ENCODE measurements around the gene PIK3C3.

- TF ChIP-seq ARNTL (CRISPR knock-in tag; IDR thresholded peaks at IDR 0.05; ENCODE audit: borderline replicate concordance, low read depth) (no peak), SNAI2 (CRISPR knock-in tag; IDR thresholded peaks at IDR 0.05) (no peak), ISL1 (CRISPR knock-in tag; IDR thresholded peaks at IDR 0.05) (no peak), TOX (CRISPR knock-in tag; IDR thresholded peaks at IDR 0.05; ENCODE audit: borderline replicate concordance) (no peak), ZFP30 (CRISPR knock-in tag; IDR thresholded peaks at IDR 0.05) (no peak), ZFP3 (CRISPR knock-in tag; IDR thresholded peaks at IDR 0.05) (no peak), ESRRG (CRISPR knock-in tag; IDR thresholded peaks at IDR 0.05) (no peak), ZNF8 (CRISPR knock-in tag; IDR thresholded peaks at IDR 0.05) (no peak), GLIS3 (CRISPR knock-in tag; IDR thresholded peaks at IDR 0.05) (no peak), PPARA (CRISPR knock-in tag; IDR thresholded peaks at IDR 0.05; ENCODE audit: borderline replicate concordance) (no peak)
- TF ChIP-seq, protein P1, sequence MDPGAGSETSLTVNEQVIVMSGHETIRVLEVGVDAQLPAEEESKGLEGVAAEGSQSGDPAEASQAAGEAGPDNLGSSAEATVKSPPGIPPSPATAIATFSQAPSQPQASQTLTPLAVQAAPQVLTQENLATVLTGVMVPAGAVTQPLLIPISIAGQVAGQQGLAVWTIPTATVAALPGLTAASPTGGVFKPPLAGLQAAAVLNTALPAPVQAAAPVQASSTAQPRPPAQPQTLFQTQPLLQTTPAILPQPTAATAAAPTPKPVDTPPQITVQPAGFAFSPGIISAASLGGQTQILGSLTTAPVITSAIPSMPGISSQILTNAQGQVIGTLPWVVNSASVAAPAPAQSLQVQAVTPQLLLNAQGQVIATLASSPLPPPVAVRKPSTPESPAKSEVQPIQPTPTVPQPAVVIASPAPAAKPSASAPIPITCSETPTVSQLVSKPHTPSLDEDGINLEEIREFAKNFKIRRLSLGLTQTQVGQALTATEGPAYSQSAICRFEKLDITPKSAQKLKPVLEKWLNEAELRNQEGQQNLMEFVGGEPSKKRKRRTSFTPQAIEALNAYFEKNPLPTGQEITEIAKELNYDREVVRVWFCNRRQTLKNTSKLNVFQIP (CRISPR knock-in tag; IDR thresholded peaks at IDR 0.05; ENCODE audit: borderline replicate concordance, low read depth): no peak
- TF ChIP-seq, protein P2, sequence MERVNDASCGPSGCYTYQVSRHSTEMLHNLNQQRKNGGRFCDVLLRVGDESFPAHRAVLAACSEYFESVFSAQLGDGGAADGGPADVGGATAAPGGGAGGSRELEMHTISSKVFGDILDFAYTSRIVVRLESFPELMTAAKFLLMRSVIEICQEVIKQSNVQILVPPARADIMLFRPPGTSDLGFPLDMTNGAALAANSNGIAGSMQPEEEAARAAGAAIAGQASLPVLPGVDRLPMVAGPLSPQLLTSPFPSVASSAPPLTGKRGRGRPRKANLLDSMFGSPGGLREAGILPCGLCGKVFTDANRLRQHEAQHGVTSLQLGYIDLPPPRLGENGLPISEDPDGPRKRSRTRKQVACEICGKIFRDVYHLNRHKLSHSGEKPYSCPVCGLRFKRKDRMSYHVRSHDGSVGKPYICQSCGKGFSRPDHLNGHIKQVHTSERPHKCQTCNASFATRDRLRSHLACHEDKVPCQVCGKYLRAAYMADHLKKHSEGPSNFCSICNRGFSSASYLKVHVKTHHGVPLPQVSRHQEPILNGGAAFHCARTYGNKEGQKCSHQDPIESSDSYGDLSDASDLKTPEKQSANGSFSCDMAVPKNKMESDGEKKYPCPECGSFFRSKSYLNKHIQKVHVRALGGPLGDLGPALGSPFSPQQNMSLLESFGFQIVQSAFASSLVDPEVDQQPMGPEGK (CRISPR knock-in tag; IDR thresholded peaks at IDR 0.05; ENCODE audit: borderline replicate concordance): no peak
Measured at GRCh38 chr18:42100911-42101310, 145.9 kb downstream of the PIK3C3 start.
